Astrocyte of the spinal cord (primary cell): Measurements from ENCODE around the gene SERPINA3.

Source experiments
- DNase-seq: peaks from one replicate; pipeline ENCODE4 v3.0.0; 2011; ENCODE audit warnings: low read depth, low spot score
- H3K4me3 ChIP-seq: 2 replicates; pipeline ENCODE4 v1.5.1; 2011; ENCODE audit warnings: low read depth, mild to moderate bottlenecking, low read length, moderate library complexity
- CTCF ChIP-seq: IDR thresholded peaks from 2 replicates; pipeline ENCODE4 v1.5.1; 2012; ENCODE audit warnings: low read depth, mild to moderate bottlenecking, low read length, inconsistent platforms
- in situ Hi-C: cut with HindIII; loops from 2 replicates; pipeline ENCODE4 v1.10.0; 2017; ENCODE audit warnings: low sequenced_read_pairs

SERPINA3 gene

DNA sequence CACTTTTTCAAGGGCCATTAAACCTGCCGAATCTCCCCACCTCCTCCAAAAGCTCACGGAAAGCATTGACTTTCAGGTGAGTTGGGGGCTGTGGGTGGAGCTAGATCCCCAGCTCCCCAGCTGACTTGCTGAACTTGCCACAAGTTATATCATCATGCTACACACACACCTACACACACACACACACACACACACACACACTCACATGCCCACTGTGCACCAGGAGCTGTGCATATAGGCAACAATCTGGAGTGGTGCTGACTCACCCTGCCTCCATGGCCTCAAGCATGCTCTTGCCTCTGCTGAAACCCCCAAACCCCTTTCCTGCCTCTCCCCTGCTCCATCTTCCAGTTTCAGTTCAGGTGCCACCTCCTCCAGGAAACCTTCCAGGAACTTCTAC is 26.1 kb downstream of the SERPINA3 start:
- no peak for DNase-seq
- TF ChIP-seq CTCF = no peak
- H3K4me3 ChIP-seq = no peak overlapping the region
- in situ Hi-C loops = no loop called here

DNA sequence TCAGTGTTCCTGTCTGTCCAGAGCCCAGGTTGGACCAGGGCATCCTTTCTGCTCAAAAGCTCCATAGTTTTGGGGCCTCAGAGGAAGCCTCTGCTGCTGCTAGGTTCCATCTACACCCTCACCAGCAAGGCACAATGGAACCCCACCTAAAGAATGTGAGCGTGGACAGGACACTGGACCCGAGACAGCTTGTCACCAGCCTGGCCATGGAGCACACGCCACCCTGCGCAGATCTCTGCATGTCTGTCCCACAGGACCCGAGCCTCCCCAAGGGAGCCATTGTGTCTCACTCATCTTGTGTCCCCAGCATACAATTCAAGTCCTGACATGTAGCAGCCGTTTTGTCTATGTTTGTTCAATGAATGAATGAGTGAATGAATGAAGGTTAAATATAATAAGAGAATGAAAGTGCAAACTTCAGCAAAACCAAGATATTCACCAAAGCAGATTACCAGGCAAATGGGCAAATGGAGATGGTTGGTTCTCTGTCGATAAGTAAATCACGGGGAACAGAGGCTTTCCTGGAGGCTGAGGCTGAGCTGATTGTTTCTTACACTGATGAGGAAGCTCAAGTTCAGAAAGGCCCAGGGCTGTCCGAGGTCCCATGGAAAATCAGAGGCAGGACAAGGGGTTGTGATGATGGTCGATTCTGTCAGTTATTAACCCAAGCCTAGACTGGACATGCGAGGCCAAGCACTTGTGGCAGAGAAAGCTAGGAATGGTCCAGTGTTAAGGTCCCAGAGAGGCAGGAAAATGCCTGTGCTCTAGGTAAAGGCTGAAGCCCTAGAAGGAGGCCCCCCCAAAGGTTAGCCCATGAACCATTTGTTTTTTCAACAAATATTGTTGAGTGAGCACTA is 27.0 kb downstream of the SERPINA3 start:
- in situ Hi-C loops = no loop called here
- TF ChIP-seq CTCF = no peak
- DNase-seq = no peak
- H3K4me3 ChIP-seq = no peak overlapping the region

DNA sequence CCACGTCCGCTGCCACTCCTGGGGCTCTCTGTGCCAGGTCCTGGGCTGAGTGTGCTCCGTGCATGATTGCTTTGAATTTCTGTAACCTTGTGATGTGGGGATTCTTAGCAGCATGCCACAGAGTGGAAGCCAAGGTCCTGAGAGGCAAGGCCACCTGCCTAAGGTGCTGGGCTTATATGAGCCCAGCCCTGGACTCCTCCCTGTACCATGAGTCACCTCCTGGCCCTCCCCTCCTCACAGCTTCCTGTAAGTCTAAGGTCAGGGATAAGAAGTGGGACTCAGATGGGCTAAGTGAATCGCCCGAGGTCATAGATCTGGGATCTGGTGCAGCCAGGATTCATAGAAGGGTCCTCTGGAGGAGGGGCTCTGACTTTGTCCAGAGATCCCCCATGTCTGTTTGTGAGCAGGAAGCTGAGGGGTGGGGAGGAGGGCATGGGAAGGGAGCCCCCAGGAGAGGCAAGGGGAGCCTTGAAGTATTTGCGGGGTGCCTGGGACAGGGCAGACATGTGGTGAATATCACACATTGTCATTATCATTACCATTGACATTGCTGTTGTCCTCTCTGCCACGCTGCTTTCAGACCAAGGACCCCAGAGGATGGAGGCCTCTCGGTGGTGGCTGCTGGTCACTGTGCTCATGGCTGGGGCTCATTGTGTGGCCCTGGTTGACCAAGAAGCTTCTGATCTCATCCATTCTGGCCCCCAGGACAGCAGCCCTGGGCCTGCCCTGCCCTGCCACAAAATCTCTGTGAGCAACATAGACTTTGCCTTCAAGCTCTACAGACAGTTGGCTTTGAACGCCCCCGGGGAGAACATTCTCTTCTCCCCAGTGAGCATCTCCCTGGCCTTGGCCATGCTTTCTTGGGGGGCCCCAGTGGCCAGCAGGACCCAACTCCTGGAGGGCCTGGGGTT is 28.8 kb downstream of the SERPINA3 start:
- no peak for DNase-seq
- in situ Hi-C loops = no loop called here
- TF ChIP-seq CTCF = no peak

GRCh38 chr14:94641632-94641955 is 29.4 kb downstream of the SERPINA3 start:
- in situ Hi-C loops = no loop called here
- DNase-seq = no peak
- H3K4me3 ChIP-seq = no peak overlapping the region
- no peak for TF ChIP-seq CTCF

More for the DNA sequence above, 28.8 kb downstream of the SERPINA3 start:
- H3K4me3 ChIP-seq = no peak overlapping the region

DNA sequence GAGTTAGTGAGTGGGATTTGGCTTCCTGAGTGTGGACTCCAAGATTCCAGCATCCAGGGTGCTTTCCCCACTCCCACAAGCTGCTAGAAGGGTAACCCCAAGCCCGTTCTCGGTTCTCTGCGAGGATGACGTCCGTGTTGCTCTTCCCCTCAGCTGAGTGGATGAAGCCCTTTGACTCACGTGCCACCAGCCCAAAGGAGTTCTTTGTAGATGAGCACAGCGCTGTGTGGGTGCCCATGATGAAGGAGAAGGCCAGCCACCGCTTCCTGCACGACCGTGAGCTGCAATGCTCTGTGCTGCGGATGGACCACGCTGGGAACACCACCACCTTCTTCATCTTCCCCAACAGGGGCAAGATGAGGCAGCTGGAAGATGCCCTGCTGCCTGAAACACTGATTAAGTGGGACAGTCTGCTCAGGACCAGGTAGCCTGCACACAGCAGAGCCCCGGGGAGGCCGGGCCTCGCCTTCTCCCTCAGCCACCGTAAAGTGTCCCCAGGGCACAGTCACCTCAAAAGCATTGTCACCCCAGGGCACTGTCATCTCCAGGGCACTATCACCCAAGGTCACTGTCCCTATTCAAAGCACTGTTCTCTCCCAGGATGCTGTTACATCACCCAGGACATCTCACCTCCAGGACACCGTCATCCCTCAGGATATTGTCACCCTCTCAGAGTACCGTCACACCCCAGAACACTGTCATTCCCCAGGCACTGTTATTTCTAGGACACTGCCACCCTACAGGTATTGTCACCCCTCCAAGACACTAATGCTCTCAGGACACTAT is 31.3 kb downstream of the SERPINA3 start:
- no peak for DNase-seq
- no peak overlapping the region for H3K4me3 ChIP-seq
- in situ Hi-C loops = no loop called here
- no peak for TF ChIP-seq CTCF

GRCh38 chr14:94644102-94644535 is 31.9 kb downstream of the SERPINA3 start:
- DNase-seq = no peak
- TF ChIP-seq CTCF = no peak
- H3K4me3 ChIP-seq = no peak overlapping the region
- in situ Hi-C loops = no loop called here
